Activated CD4-positive, alpha-beta T cell treated with anti-CD3 and anti-CD28 coated beads, Interleukin-2, amount 50 U/mL, for 1 hour (primary cell): ENCODE results near the gene SHC3.
"Not testable (repeated sequence)": the region's sequence is repeated elsewhere in the genome, so short reads cannot be mapped to it uniquely, and the experiment has no call there.

Experiments
- DNase-seq: peaks from one replicate; pipeline ENCODE4 v3.0.0-alpha.2; 2020

Gene SHC3

GRCh38 chr9:89177944-89178829 lies at the start of gene SHC3:
Gene SHC3, minus strand, starts transcription at chr9:89178818. Its CDS starts 358 bp downstream, at chr9:89178460.
- no peak for DNase-seq

GRCh38 chr9:89225991-89226471 lies 47.4 kb upstream of the SHC3 start:
- DNase-seq = no peak

GRCh38 chr9:89225587-89225986 lies 47.0 kb upstream of the SHC3 start:
- no peak for DNase-seq

- DNase-seq = no peak
These were observed 46.4 kb upstream of the SHC3 start for GRCh38 chr9:89225036-89225435.

GRCh38 chr9:89224633-89225032 lies 46.0 kb upstream of the SHC3 start:
- no peak for DNase-seq

- DNase-seq = no peak
These were observed 44.9 kb upstream of the SHC3 start for GRCh38 chr9:89223396-89223977.

- DNase-seq = no peak
These were observed 41.0 kb upstream of the SHC3 start for GRCh38 chr9:89219637-89220036.

GRCh38 chr9:89218040-89218928 lies 39.7 kb upstream of the SHC3 start:
- no peak for DNase-seq

GRCh38 chr9:89215342-89215741 lies 36.7 kb upstream of the SHC3 start:
- no peak for DNase-seq

GRCh38 chr9:89213396-89213880 lies 34.8 kb upstream of the SHC3 start:
- no peak for DNase-seq

GRCh38 chr9:89212171-89212570 lies 33.6 kb upstream of the SHC3 start:
- DNase-seq = no peak

GRCh38 chr9:89209311-89209710 lies 30.7 kb upstream of the SHC3 start:
- DNase-seq = not testable (repeated sequence)

- DNase-seq = no peak
These were observed 28.4 kb upstream of the SHC3 start for GRCh38 chr9:89207026-89207425.

- DNase-seq = no peak
These were observed 26.2 kb upstream of the SHC3 start for GRCh38 chr9:89204801-89205200.

- no peak for DNase-seq
These were observed 16.6 kb upstream of the SHC3 start for GRCh38 chr9:89195131-89195797.

- DNase-seq = no peak
These were observed 16.0 kb upstream of the SHC3 start for GRCh38 chr9:89194421-89195130.

- no peak for DNase-seq
These were observed 12.4 kb upstream of the SHC3 start for GRCh38 chr9:89191004-89191403.

GRCh38 chr9:89189215-89189614 lies 10.6 kb upstream of the SHC3 start:
- no peak for DNase-seq

GRCh38 chr9:89187950-89188349 lies 9.3 kb upstream of the SHC3 start:
- no peak for DNase-seq

GRCh38 chr9:89187541-89187940 lies 8.9 kb upstream of the SHC3 start:
- DNase-seq = no peak

GRCh38 chr9:89186960-89187359 lies 8.3 kb upstream of the SHC3 start:
- DNase-seq = no peak

GRCh38 chr9:89185980-89186379 lies 7.4 kb upstream of the SHC3 start:
- DNase-seq = no peak
